Activated CD4-positive, alpha-beta T cell treated with anti-CD3 and anti-CD28 coated beads for 48 hours (primary cell): Measurements from ENCODE around the gene IRS2.
"Not testable (repeated sequence)": the region's sequence is repeated elsewhere in the genome, so short reads cannot be mapped to it uniquely, and the experiment has no call there.

Source experiments
- DNase-seq: peaks from one replicate; pipeline ENCODE4 v3.0.0-alpha.2; 2020

IRS2 gene

GRCh38 chr13:109750221-109750775 is 36.1 kb downstream of the IRS2 start:
- no peak for DNase-seq

- no peak for DNase-seq
Measured at GRCh38 chr13:109749365-109749764, 37.0 kb downstream of the IRS2 start.

GRCh38 chr13:109748677-109749076 is 37.7 kb downstream of the IRS2 start:
- DNase-seq: no peak

- no peak for DNase-seq
Measured at GRCh38 chr13:109747524-109747923, 38.9 kb downstream of the IRS2 start.

GRCh38 chr13:109746364-109746763 is 40.0 kb downstream of the IRS2 start:
- no peak for DNase-seq

- DNase-seq: no peak
Measured at GRCh38 chr13:109745702-109746101, 40.7 kb downstream of the IRS2 start.

- DNase-seq: no peak
Measured at GRCh38 chr13:109745060-109745459, 41.3 kb downstream of the IRS2 start.

- DNase-seq: no peak
Measured at GRCh38 chr13:109744512-109745051, 41.8 kb downstream of the IRS2 start.

GRCh38 chr13:109743706-109744453 is 42.5 kb downstream of the IRS2 start:
- peak; percentile 38 for DNase-seq

- DNase-seq: no peak
Measured at GRCh38 chr13:109741966-109742365, 44.4 kb downstream of the IRS2 start.

- DNase-seq: no peak
Measured at GRCh38 chr13:109740721-109741120, 45.7 kb downstream of the IRS2 start.

- DNase-seq: no peak
Measured at GRCh38 chr13:109740121-109740520, 46.3 kb downstream of the IRS2 start.

- DNase-seq: no peak
Measured at GRCh38 chr13:109738298-109738746, 48.1 kb downstream of the IRS2 start.

GRCh38 chr13:109737606-109738005 is 48.8 kb downstream of the IRS2 start:
- DNase-seq: peak; percentile 69

- DNase-seq: no peak
Measured at GRCh38 chr13:109737046-109737573, 49.3 kb downstream of the IRS2 start.

- no peak for DNase-seq
Measured at GRCh38 chr13:109735436-109735966, 50.9 kb downstream of the IRS2 start.

- DNase-seq: no peak
Measured at GRCh38 chr13:109734002-109734785, 52.2 kb downstream of the IRS2 start.

- DNase-seq: no peak
Measured at GRCh38 chr13:109733550-109733949, 52.8 kb downstream of the IRS2 start.

GRCh38 chr13:109732470-109733170 is 53.8 kb downstream of the IRS2 start:
- not testable (repeated sequence) for DNase-seq

- no peak for DNase-seq
Measured at GRCh38 chr13:109730812-109731335, 55.5 kb downstream of the IRS2 start.

GRCh38 chr13:109728791-109729731 is 57.3 kb downstream of the IRS2 start:
- DNase-seq: no peak
